HG03139 (cell line): ENCODE data around the gene PIEZO2.

Experiments
- ATAC-seq: cut with Tn5 transposase; IDR thresholded peaks from one replicate; pipeline ENCODE4 v1.9.1; 2021; ENCODE audit not compliant: unreplicated experiment

The PIEZO2 gene

GRCh38 chr18:10901329-10901728, 248.0 kb downstream of the PIEZO2 start:
- ATAC-seq, result no peak

GRCh38 chr18:10900435-10900834, 248.9 kb downstream of the PIEZO2 start:
- ATAC-seq, result no peak

GRCh38 chr18:10899481-10899880, 249.9 kb downstream of the PIEZO2 start:
- ATAC-seq, result no peak

GRCh38 chr18:10898417-10898974, 250.9 kb downstream of the PIEZO2 start:
- no peak for ATAC-seq

- no peak for ATAC-seq
Measured at GRCh38 chr18:10896851-10897250, 252.5 kb downstream of the PIEZO2 start.

- no peak for ATAC-seq
Measured at GRCh38 chr18:10895976-10896375, 253.4 kb downstream of the PIEZO2 start.

- ATAC-seq, result no peak
Measured at GRCh38 chr18:10894501-10894900, 254.9 kb downstream of the PIEZO2 start.

GRCh38 chr18:10893761-10894160, 255.6 kb downstream of the PIEZO2 start:
- no peak for ATAC-seq

- ATAC-seq, result no peak
Measured at GRCh38 chr18:10893196-10893595, 256.2 kb downstream of the PIEZO2 start.

GRCh38 chr18:10892786-10893185, 256.6 kb downstream of the PIEZO2 start:
- no peak for ATAC-seq

- ATAC-seq, result no peak
Measured at GRCh38 chr18:10890022-10890421, 259.3 kb downstream of the PIEZO2 start.

- peak; percentile 72 for ATAC-seq
Measured at GRCh38 chr18:10878703-10879102, 270.7 kb downstream of the PIEZO2 start.

- ATAC-seq, result peak; percentile 55
Measured at GRCh38 chr18:10877987-10878386, 271.4 kb downstream of the PIEZO2 start.

GRCh38 chr18:10875811-10876210, 273.6 kb downstream of the PIEZO2 start:
- no peak for ATAC-seq

- ATAC-seq, result no peak
Measured at GRCh38 chr18:10872304-10872703, 277.1 kb downstream of the PIEZO2 start.

GRCh38 chr18:10864722-10865121, 284.6 kb downstream of the PIEZO2 start:
- no peak for ATAC-seq

GRCh38 chr18:10863026-10863425, 286.3 kb downstream of the PIEZO2 start:
- no peak for ATAC-seq

- no peak for ATAC-seq
Measured at GRCh38 chr18:10860928-10861327, 288.4 kb downstream of the PIEZO2 start.

GRCh38 chr18:10860382-10860781, 289.0 kb downstream of the PIEZO2 start:
- ATAC-seq, result no peak

- ATAC-seq, result no peak
Measured at GRCh38 chr18:10858477-10858876, 290.9 kb downstream of the PIEZO2 start.

GRCh38 chr18:10856132-10856531, 293.2 kb downstream of the PIEZO2 start:
- no peak for ATAC-seq

- ATAC-seq, result no peak
Measured at GRCh38 chr18:10852385-10853303, 296.7 kb downstream of the PIEZO2 start.
